Aorta (tissue), 5 donors: ENCODE measurements around the gene ZNF519. TPM values are rescaled to one million over a fixed set of nuclear protein-coding genes. Genes with fewer than 3 reads are reported as not detected.
"Not testable (repeated sequence)": the region's sequence is repeated elsewhere in the genome, so short reads cannot be mapped to it uniquely, and the experiment has no call there.

Source experiments
- ATAC-seq: fragments of 200-7000 bp; cut with Tn5 transposase; one replicate; pipeline ENCODE4 v1.9.1; 2022; ENCODE audit warnings: moderate library complexity; ENCODE audit not compliant: low FRiP score
- DNase-seq, 2 donors: peaks; one replicate each; pipeline ENCODE4 v3.0.0-alpha.2; 2020
- H3K27ac ChIP-seq, 2 donors: one replicate each; pipeline ENCODE4 v1.5.1; 2013; ENCODE audit warnings: low read length in 2 of 2, mild to moderate bottlenecking in 2 of 2, moderate library complexity in 2 of 2, control low read depth in 1 of 2, inconsistent platforms in 1 of 2, low read depth in 1 of 2
- H3K27me3 ChIP-seq, 2 donors: one replicate each; pipeline ENCODE4 v1.6.1; 2013; ENCODE audit warnings: control low read depth in 1 of 2, low read length in 1 of 2, mild to moderate bottlenecking in 1 of 2, moderate library complexity in 1 of 2; ENCODE audit not compliant: insufficient read depth in 2 of 2, control insufficient read depth in 1 of 2
- H3K36me3 ChIP-seq, 2 donors: one replicate each; pipeline ENCODE4 v1.6.1; 2013; ENCODE audit warnings: control low read depth in 1 of 2, low read length in 1 of 2, mild to moderate bottlenecking in 1 of 2; ENCODE audit not compliant: insufficient read depth in 2 of 2, control insufficient read depth in 1 of 2
- H3K4me1 ChIP-seq, 2 donors: one replicate each; pipeline ENCODE4 v1.6.1; 2013; ENCODE audit warnings: low read length in 2 of 2, control low read depth in 1 of 2, mild to moderate bottlenecking in 1 of 2, moderate library complexity in 1 of 2; ENCODE audit not compliant: insufficient read depth in 2 of 2, control insufficient read depth in 1 of 2
- H3K4me3 ChIP-seq, 2 donors: one replicate each; pipeline ENCODE4 v1.5.1; 2013; ENCODE audit warnings: low read length in 2 of 2, control low read depth in 1 of 2, mild to moderate bottlenecking in 1 of 2
- H3K9me3 ChIP-seq: one replicate; pipeline ENCODE4 v1.6.1; 2013; ENCODE audit warnings: mild to moderate bottlenecking, low read length; ENCODE audit not compliant: control insufficient read depth
- WGBS, 2 donors: extraction: QIAGEN DNeasy Blood & Tissue Kit; methylation state at CpG; one replicate each; pipeline ENCODE4 v1.1.7; 2013; 5-methylcytosine and 5-hydroxymethylcytosine counted together
- intact Hi-C, 2 donors: fragments of 100-400 bp; cut with DNase I; formaldehyde crosslinking; loops; one replicate each; pipeline versions ENCODE4 v1.14.2 to v1.15.0; 2022
- polyA plus RNA-seq, 2 donors: library from polyadenylated mRNA; stranded (reverse); fragments of 200-250 nt; gene quantifications; one replicate each; pipeline ENCODE4 v1.2.3, GENCODE V29; 2013
- total RNA-seq, 2 donors: library from RNA; stranded (reverse); fragmentation: NEBNext Ultra II Directional; extraction: Animal tissue kit (Norgen Biotek cat#: 25700); gene quantifications; one replicate each; pipeline ENCODE4 v1.2.1, GENCODE V29; 2021
- donor health status: healthy with polysubstance abuse.
- donor health status: Bipolar disorder and iron deficiency.
- donor health status: DM: no; HTN: no; CAD: no.
- donor health status: DM: no; HTN: no; CAD: no.
- donor health status: DM: yes; HTN: yes; CAD: no.

Gene ZNF519
- total and polyA plus RNA-seq, 4 donors = 2.6 to 10.0 (median 4.8) TPM

DNA sequence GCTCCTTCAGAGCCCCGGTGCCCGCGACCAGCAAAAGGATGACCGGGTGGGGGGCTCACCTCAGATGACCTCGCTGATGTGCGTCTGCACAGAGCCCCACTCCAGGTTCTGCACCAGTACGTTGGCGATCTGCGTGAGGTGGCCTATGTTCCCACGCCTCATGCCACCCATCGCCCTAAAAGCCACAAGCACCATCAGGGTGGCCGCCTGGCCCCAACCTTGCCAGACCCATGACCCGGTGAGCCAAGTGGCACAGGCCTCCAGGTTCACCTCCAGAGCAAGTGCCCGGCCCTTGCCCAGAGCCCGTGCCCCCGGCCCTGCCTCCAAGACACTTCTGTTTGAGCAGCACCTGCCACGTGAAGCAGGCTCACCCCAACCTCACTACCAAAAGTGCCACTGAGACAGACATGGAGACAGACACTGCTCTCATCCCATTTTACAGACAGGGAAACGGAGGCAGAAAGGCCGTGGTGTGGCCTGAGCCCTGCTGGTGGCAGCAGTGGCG, 17.7 kb upstream of the ZNF519 start:
- 91 to 93% methylated on average over 19 to 20 of the region's 20 CpGs for WGBS, 2 donors
- H3K4me3 ChIP-seq, intact Hi-C loops, H3K27ac ChIP-seq, H3K9me3 ChIP-seq, H3K27me3 ChIP-seq, H3K4me1 ChIP-seq, ATAC-seq, H3K36me3 ChIP-seq, DNase-seq: not testable (repeated sequence)

DNA sequence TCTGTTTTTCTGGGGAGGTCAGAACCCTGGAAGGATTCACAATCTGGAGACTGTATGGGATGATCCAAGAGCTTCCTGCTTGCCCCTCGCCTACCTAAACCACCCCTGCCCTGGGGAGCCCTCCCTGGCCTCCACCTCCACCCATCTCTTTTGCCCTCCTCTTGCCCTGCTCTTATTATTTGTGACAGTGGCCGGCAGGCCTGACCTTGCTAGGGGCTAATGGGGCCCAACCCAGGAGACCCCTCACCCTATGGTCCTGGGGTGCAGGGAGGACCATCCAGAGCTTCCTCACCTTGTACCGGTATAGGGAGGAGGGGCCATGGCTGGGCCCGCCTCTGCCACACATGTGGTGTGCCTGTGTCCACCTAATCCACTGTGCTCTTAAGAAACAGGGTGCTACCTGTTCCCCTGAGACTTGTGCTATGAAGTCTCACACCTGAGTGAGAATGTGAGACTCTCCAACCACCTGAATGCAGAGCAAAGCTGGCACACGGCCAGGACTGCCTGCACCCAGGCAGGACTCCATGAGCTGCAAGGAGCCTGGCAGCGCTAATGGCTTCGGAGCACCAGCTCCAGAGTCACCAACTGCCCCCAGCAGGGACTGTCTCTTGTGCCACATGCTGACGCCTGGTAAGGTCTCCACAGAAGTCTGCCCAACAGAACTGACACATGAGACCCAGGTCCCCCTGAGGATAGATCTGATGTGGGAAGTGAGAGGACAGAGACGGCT, 17.1 kb upstream of the ZNF519 start:
- 71 to 77% methylated on average over 7 to 9 of the region's 9 CpGs for WGBS, 2 donors
- DNase-seq, H3K9me3 ChIP-seq, H3K36me3 ChIP-seq, H3K27ac ChIP-seq, H3K4me3 ChIP-seq, intact Hi-C loops, ATAC-seq, H3K27me3 ChIP-seq, H3K4me1 ChIP-seq: not testable (repeated sequence)

DNA sequence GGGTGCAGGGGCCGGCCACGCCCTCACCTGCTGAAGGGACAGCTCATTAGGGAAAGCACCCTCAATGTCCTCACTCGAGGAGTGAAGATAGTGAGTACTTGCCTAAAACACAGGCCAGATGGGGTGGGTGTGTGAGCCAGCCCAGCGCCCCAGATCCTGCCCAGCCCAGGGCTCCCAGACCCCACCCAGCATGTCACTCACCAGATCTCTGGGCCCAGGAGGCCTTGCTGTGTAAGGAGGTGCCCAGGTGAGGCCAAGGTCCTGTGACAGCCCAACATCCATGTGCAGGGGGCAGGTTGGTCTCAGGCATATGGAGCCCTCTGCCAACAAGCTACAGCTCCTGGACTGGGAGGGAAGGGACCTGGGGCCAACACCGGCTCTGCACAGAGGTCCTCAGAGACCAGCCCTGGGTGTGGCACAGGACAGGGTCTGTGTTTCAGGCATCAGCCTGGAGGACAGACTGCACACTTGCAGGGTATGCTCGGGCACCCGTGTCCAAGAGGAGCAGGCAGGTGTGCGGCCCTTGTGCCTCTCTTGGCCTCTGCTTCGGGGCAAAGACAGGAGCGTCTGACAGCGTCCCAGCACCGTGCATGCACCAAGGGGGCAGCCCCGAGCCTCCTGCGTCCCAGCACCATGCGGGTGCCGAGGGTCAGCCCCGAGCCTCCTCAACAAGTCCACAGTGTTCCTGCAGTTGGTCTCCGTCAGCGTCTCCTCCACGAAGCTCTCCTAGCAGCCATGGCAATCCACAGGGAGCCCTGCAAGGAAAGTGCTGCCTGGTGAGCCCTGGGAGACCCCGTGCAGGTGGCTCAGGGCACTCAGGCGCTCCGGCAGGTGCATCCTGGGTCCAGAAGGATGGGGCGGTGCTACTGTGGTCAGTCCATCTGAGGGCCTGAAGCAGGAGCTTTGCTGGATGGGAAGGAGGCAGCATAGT, 16.0 kb upstream of the ZNF519 start:
- H3K4me1 ChIP-seq, DNase-seq, H3K27me3 ChIP-seq, intact Hi-C loops, H3K36me3 ChIP-seq, H3K4me3 ChIP-seq, ATAC-seq, H3K27ac ChIP-seq, H3K9me3 ChIP-seq: not testable (repeated sequence)
- 79 to 86% methylated on average over 24 of the region's 24 CpGs for WGBS, 2 donors

DNA sequence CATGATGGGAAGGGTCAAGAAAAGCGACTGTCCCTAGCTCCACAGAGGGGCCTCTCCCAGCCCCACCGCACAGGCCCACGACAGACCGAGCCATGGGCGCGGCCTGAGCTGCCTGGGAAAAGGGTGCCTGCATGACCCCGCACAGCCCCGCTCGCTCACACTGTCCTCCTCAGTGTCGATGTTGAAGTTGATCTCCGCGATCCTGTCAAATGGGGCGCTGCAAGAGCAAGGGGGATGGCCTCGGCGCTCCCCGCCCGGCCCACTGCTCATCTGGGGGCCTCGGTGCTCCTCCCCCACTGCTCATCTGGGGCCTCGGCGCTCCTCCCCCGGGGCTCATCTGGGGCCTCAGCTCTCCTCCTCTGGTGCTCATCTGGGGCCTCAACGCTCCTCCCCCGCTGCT, 14.5 kb upstream of the ZNF519 start:
- H3K9me3 ChIP-seq, H3K27ac ChIP-seq, H3K4me3 ChIP-seq, H3K27me3 ChIP-seq, H3K4me1 ChIP-seq, H3K36me3 ChIP-seq, ATAC-seq, DNase-seq, intact Hi-C loops: not testable (repeated sequence)
- whole genome bisulfite sequencing, 2 donors = 81 to 88% methylated on average over 22 to 23 of the region's 23 CpGs

DNA sequence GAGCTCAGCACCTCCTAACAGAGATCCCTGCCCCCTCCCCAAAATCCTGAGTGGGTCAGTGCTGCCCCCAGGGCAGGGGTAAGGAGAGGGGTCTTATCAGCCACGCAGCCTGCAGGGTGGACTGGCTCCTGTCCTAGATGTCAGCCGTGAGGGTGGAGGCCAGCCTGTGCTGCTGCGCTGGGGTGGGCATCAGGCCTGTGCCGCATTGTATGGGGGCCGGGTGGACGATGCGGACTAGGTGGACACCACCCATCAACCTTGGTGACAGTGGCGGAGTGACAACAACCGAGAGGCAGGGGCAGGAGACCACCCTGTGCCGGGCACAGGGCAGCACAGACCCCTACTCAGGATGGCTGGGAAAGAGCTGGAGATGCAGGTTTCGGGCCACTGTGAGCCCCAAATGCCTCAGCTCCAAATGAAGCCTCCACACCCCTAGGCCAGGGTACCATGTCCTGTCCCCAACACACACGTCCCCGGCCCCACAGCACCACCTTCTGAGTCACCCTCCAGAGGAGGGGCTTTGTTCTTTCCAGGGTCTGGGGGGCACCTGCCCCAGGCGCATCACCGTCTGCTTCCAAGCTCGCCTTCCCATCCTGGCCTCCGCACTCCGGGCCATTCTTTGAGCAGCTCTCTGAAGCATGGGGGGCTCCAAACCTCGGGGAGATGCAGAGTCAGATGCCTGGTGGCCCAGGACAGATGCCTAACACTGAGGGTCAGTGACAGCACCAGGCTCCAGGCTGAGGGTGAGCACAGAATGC, 13.5 kb upstream of the ZNF519 start:
- intact Hi-C loops, H3K27me3 ChIP-seq, H3K4me1 ChIP-seq, H3K27ac ChIP-seq, H3K36me3 ChIP-seq, H3K4me3 ChIP-seq, H3K9me3 ChIP-seq, DNase-seq, ATAC-seq: not testable (repeated sequence)
- 80 to 88% methylated on average over 19 of the region's 19 CpGs for WGBS, 2 donors

DNA sequence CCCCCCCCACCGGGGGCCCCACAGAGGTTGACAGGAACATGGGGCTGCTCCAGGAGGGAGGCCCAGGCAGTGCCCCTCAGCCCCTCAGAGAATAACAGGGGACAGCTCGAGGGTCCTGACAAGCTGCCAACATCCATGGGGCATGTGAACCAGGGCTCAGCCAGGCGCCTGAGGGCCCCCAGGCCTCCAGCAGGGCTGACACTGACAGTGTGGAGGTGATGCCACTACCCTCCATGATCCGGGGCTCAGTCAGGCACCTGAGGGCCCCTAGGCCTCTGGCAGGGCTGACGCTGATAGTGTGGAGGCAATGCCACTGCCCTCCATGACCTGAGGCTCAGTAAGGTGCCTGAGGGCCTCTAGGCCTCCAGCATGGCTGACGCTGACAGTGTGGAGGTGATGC, 12.8 kb upstream of the ZNF519 start:
- H3K36me3 ChIP-seq, H3K27ac ChIP-seq, intact Hi-C loops, H3K27me3 ChIP-seq, H3K4me3 ChIP-seq, DNase-seq, ATAC-seq, H3K9me3 ChIP-seq, H3K4me1 ChIP-seq: not testable (repeated sequence)
- 87 to 89% methylated on average over 5 to 6 of the region's 6 CpGs for WGBS, 2 donors

DNA sequence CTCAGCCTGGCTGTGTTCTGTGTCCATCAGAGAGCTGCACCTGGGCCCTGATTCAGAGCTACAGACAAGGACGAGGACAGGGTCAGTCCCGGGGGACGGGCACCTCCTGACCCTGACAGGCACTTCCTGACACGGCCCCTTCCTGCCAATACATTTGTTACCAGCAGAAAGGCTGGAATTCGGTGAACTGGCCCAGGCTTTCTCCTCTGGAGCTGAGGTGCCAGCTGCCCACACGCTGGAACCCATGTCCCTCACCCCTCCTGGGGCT, 12.3 kb upstream of the ZNF519 start:
- Histone ChIP-seq H3K9me3 (no peaks in the 10 kb centered on the region), H3K27ac (no peak overlapping the region), H3K27me3 (no peaks in the 10 kb centered on the region), H3K4me1 (no peaks in the 10 kb centered on the region), H3K36me3 (no peaks in the 10 kb centered on the region), H3K4me3 (no peak overlapping the region)
- intact Hi-C loops = no loop called here
- ATAC-seq (no peak), DNase-seq (no peak)
- 86 to 90% methylated on average over 6 of the region's 6 CpGs for WGBS, 2 donors

DNA sequence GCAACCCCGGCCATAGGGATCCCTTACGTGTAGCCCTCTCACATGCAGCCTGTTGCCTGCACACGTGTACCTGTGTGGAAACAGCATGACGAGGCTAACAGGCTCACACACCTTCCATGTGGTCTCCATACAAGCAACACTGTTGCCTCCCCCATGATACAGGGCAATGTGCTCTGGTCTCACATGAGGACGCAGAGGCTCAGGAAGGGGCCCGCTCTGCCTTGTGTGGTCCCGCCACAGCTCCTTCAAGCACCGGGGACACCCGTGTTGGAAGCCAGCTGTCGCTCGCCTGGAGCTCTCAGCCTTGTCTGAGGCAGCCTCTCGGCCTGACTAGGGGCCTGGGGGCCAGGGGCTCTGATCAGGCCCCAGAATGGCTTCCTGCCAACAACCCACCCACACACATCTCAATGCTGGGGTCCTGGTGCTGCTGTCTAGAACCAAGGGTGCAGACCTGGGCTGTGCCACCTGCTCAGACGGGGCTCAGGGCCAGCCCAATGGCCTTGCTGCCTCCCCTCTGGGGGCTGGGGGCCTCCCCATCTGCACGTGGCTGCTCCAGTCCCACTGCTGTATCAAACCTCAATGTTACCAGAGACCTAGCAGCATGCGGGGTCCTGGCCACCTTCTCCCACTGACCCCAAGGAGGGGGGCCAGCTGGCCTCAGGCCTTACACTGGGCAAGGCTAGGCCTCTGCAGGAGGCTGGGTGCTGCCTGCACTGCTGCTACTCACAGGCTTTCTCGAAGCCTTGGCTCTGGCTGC, 11.8 kb upstream of the ZNF519 start:
- 81 to 82% methylated on average over 7 to 16 of the region's 16 CpGs for WGBS, 2 donors

More for the DNA sequence above, 11.8 kb upstream of the ZNF519 start:
- H3K4me3 ChIP-seq, H3K27me3 ChIP-seq, intact Hi-C loops, H3K9me3 ChIP-seq, DNase-seq, H3K4me1 ChIP-seq, H3K36me3 ChIP-seq, ATAC-seq, H3K27ac ChIP-seq: not testable (repeated sequence)
